OCI-LY3 (cell line): ENCODE results near the gene LRRC8E.

ENCODE experiments used
- H2AFZ ChIP-seq: fragments of 200-600, 300-600 bp; shearing (Covaris generic); 2 replicates; pipeline ENCODE4 v1.6.0; 2014; ENCODE audit warnings: antibody characterized with exemption, low read depth, low read length
- H3K27ac ChIP-seq: fragments of 200-600, 300-600 bp; sonication (generic); 2 replicates; pipeline ENCODE4 v1.5.1; 2014; ENCODE audit warnings: mild to moderate bottlenecking, low read length, moderate library complexity, mixed read lengths
- H3K27me3 ChIP-seq: fragments of 200-600, 300-600 bp; sonication (generic); 2 replicates; pipeline ENCODE4 v1.6.1; 2014; ENCODE audit warnings: low read depth, low read length, mixed read lengths
- H3K36me3 ChIP-seq: fragments of 200-600, 300-600 bp; sonication (generic); replicated peaks from 2 replicates; pipeline ENCODE3; 2014; ENCODE audit warnings: low read depth, low read length, mixed read lengths
- H3K4me1 ChIP-seq: fragments of 300-600, 200-600 bp; sonication (generic); 2 replicates; pipeline ENCODE4 v1.6.1; 2014; ENCODE audit warnings: low read length, mixed read lengths
- H3K4me2 ChIP-seq: fragments of 200-600, 300-600 bp; sonication (generic); 2 replicates; pipeline ENCODE4 v1.6.1; 2014; ENCODE audit warnings: low read length, mixed read lengths
- H3K4me3 ChIP-seq: fragments of 300-600, 200-600 bp; sonication (generic); 2 replicates; pipeline ENCODE4 v1.5.1; 2014; ENCODE audit warnings: antibody characterized with exemption, mild to moderate bottlenecking, low read length, moderate library complexity
- H3K79me2 ChIP-seq: fragments of 300-600, 200-600 bp; shearing (Covaris generic); 2 replicates; pipeline ENCODE4 v1.6.1; 2014; ENCODE audit warnings: mild to moderate bottlenecking, low read length, mixed read lengths
- H3K9ac ChIP-seq: fragments of 300-600, 200-600 bp; shearing (Covaris generic); 2 replicates; pipeline ENCODE4 v1.6.0; 2014; ENCODE audit warnings: mild to moderate bottlenecking, low read length, moderate library complexity
- H3K9me3 ChIP-seq: fragments of 200-600, 300-600 bp; shearing (Covaris generic); 2 replicates; pipeline ENCODE4 v1.6.1; 2014; ENCODE audit warnings: low read length, mixed read lengths; ENCODE audit not compliant: insufficient read depth
- H4K20me1 ChIP-seq: fragments of 200-600, 300-600 bp; sonication (generic); 2 replicates; pipeline ENCODE4 v1.6.1; 2016; ENCODE audit warnings: low read length, mixed read lengths; ENCODE audit not compliant: insufficient read depth
- CTCF ChIP-seq: fragments of 200-600, 300-600 bp; sonication (generic); IDR thresholded peaks from 2 replicates; pipeline ENCODE4 v1.5.1; 2014; ENCODE audit warnings: antibody characterized with exemption, low read length, low read depth
- EZH2phosphoT487 ChIP-seq: fragments of 200-600 bp; shearing (Covaris generic); IDR thresholded peaks from 2 replicates; pipeline ENCODE4 v1.6.1; 2018; ENCODE audit warnings: antibody characterized with exemption, mixed run types, low read depth

Gene LRRC8E

GRCh38 chr19:7873304-7874075, 14.8 kb upstream of the LRRC8E start:
- Histone ChIP-seq H2AFZ (no peak overlapping the region), H3K4me1 (peaks cover 14% of the 10 kb centered on the region), H3K27ac (no peak overlapping the region), H4K20me1 (no peaks in the 10 kb centered on the region), H3K79me2 (no peaks in the 10 kb centered on the region), H3K4me3 (no peak overlapping the region), H3K36me3 (no peaks in the 10 kb centered on the region), H3K9ac (no peak overlapping the region), H3K4me2 (no peak overlapping the region), H3K27me3 (no peaks in the 10 kb centered on the region), H3K9me3 (no peaks in the 10 kb centered on the region)
- TF ChIP-seq CTCF = no peak
- no peak for TF ChIP-seq EZH2phosphoT487

- Histone ChIP-seq H3K79me2 (no peaks in the 10 kb centered on the region), H3K9me3 (no peaks in the 10 kb centered on the region), H4K20me1 (no peaks in the 10 kb centered on the region), H3K36me3 (no peaks in the 10 kb centered on the region), H3K4me2 (no peak within 1 kb of the TSS), H3K27me3 (no peaks in the 10 kb centered on the region), H3K4me1 (peaks cover 12% of the 10 kb centered on the region; the same call in 1 of the 2 replicates), H2AFZ (no peak within 1 kb of the TSS), H3K27ac (no peak within 1 kb of the TSS), H3K9ac (no peak within 1 kb of the TSS), H3K4me3 (no peak within 1 kb of the TSS)
- TF ChIP-seq CTCF = no peak
- TF ChIP-seq EZH2phosphoT487 = no peak
Observed at GRCh38 chr19:7874076-7874896, 14.0 kb upstream of the LRRC8E start, which contains the start of gene PRR36. Gene PRR36 (minus strand): TSS chr19:7874390. CDS start chr19:7873689, 701 bp downstream.

- no peak overlapping the region for H2AFZ ChIP-seq
- no peak overlapping the region for H3K4me3 ChIP-seq
- no peaks in the 10 kb centered on the region for H3K36me3 ChIP-seq
- no peaks in the 10 kb centered on the region for H3K79me2 ChIP-seq
- no peaks in the 10 kb centered on the region for H3K27me3 ChIP-seq
- H3K4me1 ChIP-seq = peaks cover 12% of the 10 kb centered on the region; the same call in 1 of the 2 replicates
- H4K20me1 ChIP-seq = no peaks in the 10 kb centered on the region
- H3K27ac ChIP-seq = no peak overlapping the region
- H3K4me2 ChIP-seq = no peak overlapping the region
- H3K9me3 ChIP-seq = no peaks in the 10 kb centered on the region
- no peak for TF ChIP-seq CTCF
- H3K9ac ChIP-seq = no peak overlapping the region
Observed at GRCh38 chr19:7874897-7875273, 13.4 kb upstream of the LRRC8E start.

GRCh38 chr19:7877249-7877836, 11.0 kb upstream of the LRRC8E start:
- Histone ChIP-seq H3K27me3 (no peaks in the 10 kb centered on the region), H3K27ac (no peak overlapping the region), H3K4me3 (no peak overlapping the region), H3K9me3 (no peaks in the 10 kb centered on the region), H2AFZ (no peak overlapping the region), H3K4me1 (no peaks in the 10 kb centered on the region), H3K79me2 (no peaks in the 10 kb centered on the region), H3K36me3 (peaks cover 2% of the 10 kb centered on the region), H3K9ac (no peak overlapping the region), H4K20me1 (no peaks in the 10 kb centered on the region), H3K4me2 (no peak overlapping the region)
- TF ChIP-seq EZH2phosphoT487 (no peak), CTCF (no peak)
